ENCODE results near the gene GPRC5C. TPM values are rescaled to one million over a fixed set of nuclear protein-coding genes. Genes with fewer than 3 reads are reported as not detected.

The GPRC5C gene
- total RNA-seq, 3 donors from 2014 or later = 24.3 to 69.2 (median 40.3) TPM

- no peaks in the 10 kb centered on the region for H3K27me3 ChIP-seq
- H3K4me3 ChIP-seq = no peak overlapping the region
- no peak for TF ChIP-seq POLR2A (IDR thresholded peaks at IDR 0.05)
- H3K4me1 ChIP-seq = no peaks in the 10 kb centered on the region
- no peaks in the 10 kb centered on the region for H3K36me3 ChIP-seq
- no peak overlapping the region for H3K27ac ChIP-seq
- DNase-seq (ENCODE audit: low spot score in 2 of 2) = no peak
- no peaks in the 10 kb centered on the region for H3K9me3 ChIP-seq
- intact Hi-C loops (cut with DNase I; ENCODE audit: low total_unique reads) = no loop called here
Measured at GRCh38 chr17:74389084-74389753, 42.7 kb upstream of the GPRC5C start.

- H3K9me3 ChIP-seq = no peaks in the 10 kb centered on the region
- no peak for DNase-seq (ENCODE audit: low spot score in 2 of 2)
- no peaks in the 10 kb centered on the region for H3K4me1 ChIP-seq
- no peak overlapping the region for H3K4me3 ChIP-seq
- intact Hi-C loops (cut with DNase I; ENCODE audit: low total_unique reads) = loop anchor here (2.0 kb wide), 1 partner anchor 49 kb away; no protein-coding TSS in a partner anchor
- no peaks in the 10 kb centered on the region for H3K27me3 ChIP-seq
- no peak for TF ChIP-seq POLR2A (IDR thresholded peaks at IDR 0.05)
- no peaks in the 10 kb centered on the region for H3K36me3 ChIP-seq
- H3K27ac ChIP-seq = no peak overlapping the region
Measured at GRCh38 chr17:74389937-74390679, 41.8 kb upstream of the GPRC5C start.

DNA sequence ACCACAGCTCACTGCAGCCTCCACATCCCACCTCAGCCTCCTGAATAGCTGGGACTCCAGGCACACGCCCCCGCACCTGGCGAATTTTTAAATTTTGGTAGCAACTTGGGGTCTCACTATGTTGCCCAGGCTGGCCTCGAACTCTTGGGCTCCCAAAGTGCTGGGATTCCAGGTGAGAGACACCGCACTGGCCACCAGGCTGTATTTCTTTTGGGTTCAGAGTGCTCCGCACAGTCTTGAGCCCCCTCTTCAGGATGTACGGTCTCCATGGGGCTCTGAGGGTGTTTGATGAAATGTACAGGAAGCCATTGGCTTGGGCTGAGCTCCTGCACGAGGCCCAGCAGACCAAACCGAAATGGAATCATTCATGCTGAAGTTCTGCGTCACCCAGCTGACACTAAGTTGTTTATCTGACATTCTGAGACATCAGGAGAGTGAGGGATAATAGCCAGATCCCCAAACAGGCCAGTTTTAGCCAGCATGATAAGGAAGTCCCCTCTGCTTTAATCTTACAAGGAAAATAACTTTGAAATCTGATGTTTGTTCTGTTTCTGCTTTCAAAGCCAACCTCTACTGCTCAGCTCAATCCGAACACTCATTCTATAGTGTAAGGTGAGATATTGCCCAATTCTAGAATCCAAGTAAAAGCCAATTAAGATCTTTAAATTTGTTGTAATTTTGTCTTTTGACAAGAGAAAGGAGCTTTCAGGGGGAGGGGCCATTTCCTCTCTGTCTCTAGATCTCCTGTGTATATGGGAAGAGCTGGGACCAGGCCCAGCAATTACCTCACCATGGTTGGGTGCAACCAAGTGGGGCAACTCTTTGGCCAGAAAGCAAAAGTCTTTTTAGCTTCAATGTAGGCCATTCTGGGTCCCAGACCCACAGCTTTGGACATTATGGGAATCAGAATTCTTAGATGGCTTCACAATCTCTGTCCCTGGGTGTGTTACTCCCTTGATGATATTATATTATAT lies 40.9 kb upstream of the GPRC5C start:
- Histone ChIP-seq H3K27me3 (no peaks in the 10 kb centered on the region), H3K36me3 (no peaks in the 10 kb centered on the region), H3K9me3 (no peaks in the 10 kb centered on the region), H3K4me1 (no peaks in the 10 kb centered on the region), H3K27ac (no peak overlapping the region), H3K4me3 (no peak overlapping the region)
- DNase-seq (ENCODE audit: low spot score in 2 of 2) = no peak
- TF ChIP-seq POLR2A (IDR thresholded peaks at IDR 0.05) = no peak
- no peak for TF ChIP-seq POLR2AphosphoS5 (IDR thresholded peaks at IDR 0.05)
- TF ChIP-seq, protein P1, sequence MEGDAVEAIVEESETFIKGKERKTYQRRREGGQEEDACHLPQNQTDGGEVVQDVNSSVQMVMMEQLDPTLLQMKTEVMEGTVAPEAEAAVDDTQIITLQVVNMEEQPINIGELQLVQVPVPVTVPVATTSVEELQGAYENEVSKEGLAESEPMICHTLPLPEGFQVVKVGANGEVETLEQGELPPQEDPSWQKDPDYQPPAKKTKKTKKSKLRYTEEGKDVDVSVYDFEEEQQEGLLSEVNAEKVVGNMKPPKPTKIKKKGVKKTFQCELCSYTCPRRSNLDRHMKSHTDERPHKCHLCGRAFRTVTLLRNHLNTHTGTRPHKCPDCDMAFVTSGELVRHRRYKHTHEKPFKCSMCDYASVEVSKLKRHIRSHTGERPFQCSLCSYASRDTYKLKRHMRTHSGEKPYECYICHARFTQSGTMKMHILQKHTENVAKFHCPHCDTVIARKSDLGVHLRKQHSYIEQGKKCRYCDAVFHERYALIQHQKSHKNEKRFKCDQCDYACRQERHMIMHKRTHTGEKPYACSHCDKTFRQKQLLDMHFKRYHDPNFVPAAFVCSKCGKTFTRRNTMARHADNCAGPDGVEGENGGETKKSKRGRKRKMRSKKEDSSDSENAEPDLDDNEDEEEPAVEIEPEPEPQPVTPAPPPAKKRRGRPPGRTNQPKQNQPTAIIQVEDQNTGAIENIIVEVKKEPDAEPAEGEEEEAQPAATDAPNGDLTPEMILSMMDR (IDR thresholded peaks at IDR 0.05) = no peak
- intact Hi-C loops (cut with DNase I; ENCODE audit: low total_unique reads) = loop anchor here (2.0 kb wide), 1 partner anchor 48 kb away; no protein-coding TSS in a partner anchor

DNA sequence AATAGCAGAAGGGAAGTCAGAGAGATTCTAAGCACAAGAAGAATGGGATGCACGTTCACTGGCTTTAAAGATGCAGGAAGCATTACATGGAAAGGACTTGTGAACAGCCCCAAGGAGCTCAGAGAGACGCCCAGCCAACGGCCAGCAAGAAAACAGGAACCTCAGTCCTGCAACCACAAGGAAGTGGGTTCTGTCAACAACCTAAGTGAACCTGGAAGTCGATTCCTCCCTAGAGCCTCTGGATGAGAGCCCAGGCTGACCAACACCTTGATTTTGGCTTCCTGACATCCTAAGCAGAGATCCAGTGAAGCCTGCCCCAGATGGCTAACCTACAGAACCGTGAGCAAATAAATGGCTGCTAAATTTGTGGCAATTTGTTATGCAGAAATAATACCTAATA lies 40.1 kb upstream of the GPRC5C start:
- Histone ChIP-seq H3K4me3 (no peak overlapping the region), H3K27ac (no peak overlapping the region), H3K27me3 (no peaks in the 10 kb centered on the region), H3K9me3 (no peaks in the 10 kb centered on the region), H3K4me1 (no peaks in the 10 kb centered on the region), H3K36me3 (no peaks in the 10 kb centered on the region)
- no peak for TF ChIP-seq POLR2A (IDR thresholded peaks at IDR 0.05)
- no peak for TF ChIP-seq POLR2AphosphoS5 (IDR thresholded peaks at IDR 0.05)
- TF ChIP-seq, protein P1 (IDR thresholded peaks at IDR 0.05) = no peak
- intact Hi-C loops (cut with DNase I; ENCODE audit: low total_unique reads) = loop anchor here (2.0 kb wide), 1 partner anchor 47 kb away; no protein-coding TSS in a partner anchor
- DNase-seq (ENCODE audit: low spot score in 2 of 2) = no peak

DNA sequence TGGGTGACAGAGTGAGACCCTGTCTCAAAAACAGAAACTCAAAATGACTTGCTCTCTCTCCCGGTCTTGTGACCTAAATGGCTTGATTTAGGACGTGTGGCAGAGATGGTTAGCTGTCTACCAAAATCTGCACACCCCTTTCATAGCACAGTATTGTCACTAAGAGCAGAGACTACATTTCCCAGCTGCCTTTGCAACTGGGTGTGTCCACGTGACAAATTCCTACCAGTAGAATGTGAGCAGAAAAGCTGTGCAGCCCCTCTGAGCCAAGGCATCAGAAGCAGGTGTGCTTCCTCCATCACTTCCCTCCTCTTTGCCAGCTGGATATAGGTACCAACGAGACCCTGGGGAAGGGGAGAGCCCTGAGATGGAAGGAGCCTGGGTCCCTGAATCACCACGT lies 39.0 kb upstream of the GPRC5C start:
- Histone ChIP-seq H3K36me3 (no peaks in the 10 kb centered on the region), H3K4me3 (no peak overlapping the region), H3K4me1 (no peaks in the 10 kb centered on the region), H3K27me3 (no peaks in the 10 kb centered on the region), H3K27ac (no peak overlapping the region), H3K9me3 (no peaks in the 10 kb centered on the region)
- DNase-seq (ENCODE audit: low spot score in 2 of 2) = no peak
- TF ChIP-seq, protein P1 (IDR thresholded peaks at IDR 0.05) = no peak
- TF ChIP-seq POLR2A (IDR thresholded peaks at IDR 0.05) = no peak
- no peak for TF ChIP-seq POLR2AphosphoS5 (IDR thresholded peaks at IDR 0.05)
- intact Hi-C loops (cut with DNase I; ENCODE audit: low total_unique reads) = no loop called here
